SU-DHL-6 (cell line): ENCODE measurements around the gene CPAMD8.

Source experiments
- EZH2phosphoT487 ChIP-seq: fragments of 200-600 bp; sonication (generic), shearing (Covaris generic); conservative IDR thresholded peaks from 2 replicates; pipeline ENCODE4 v1.6.1; 2018; ENCODE audit warnings: mild to moderate bottlenecking, antibody characterized with exemption, low read length, moderate library complexity, mixed read lengths
- TF ChIP-seq, protein P1 (sequence below): fragments of 200-600 bp; sonication (generic); IDR thresholded peaks from one replicate; pipeline ENCODE4 v1.5.1; 2017; ENCODE audit warnings: antibody characterized with exemption, mild to moderate bottlenecking, low read length, moderate library complexity; ENCODE audit not compliant: insufficient read depth, poor library complexity, severe bottlenecking

DNA sequence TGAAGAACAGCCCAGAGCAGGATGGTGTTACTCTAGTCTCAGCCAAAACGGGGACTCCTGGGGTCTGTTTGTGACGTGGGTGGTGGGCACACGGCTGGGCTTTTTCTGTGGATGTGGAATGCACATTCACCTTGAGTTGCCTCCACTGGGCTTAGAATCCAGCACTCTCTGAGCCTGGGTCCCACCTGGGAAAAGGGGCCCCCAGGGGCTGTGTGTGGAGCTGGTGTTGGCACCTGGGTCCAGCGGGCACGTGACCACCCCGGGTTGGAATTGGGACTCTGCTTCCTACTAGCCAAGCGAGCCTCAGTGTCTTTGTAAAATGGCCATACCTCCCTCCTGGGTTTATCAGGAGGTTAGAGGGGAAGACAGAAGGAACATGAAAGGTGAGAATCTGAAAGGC is 167.0 kb downstream of the CPAMD8 start:
- TF ChIP-seq, protein P1, sequence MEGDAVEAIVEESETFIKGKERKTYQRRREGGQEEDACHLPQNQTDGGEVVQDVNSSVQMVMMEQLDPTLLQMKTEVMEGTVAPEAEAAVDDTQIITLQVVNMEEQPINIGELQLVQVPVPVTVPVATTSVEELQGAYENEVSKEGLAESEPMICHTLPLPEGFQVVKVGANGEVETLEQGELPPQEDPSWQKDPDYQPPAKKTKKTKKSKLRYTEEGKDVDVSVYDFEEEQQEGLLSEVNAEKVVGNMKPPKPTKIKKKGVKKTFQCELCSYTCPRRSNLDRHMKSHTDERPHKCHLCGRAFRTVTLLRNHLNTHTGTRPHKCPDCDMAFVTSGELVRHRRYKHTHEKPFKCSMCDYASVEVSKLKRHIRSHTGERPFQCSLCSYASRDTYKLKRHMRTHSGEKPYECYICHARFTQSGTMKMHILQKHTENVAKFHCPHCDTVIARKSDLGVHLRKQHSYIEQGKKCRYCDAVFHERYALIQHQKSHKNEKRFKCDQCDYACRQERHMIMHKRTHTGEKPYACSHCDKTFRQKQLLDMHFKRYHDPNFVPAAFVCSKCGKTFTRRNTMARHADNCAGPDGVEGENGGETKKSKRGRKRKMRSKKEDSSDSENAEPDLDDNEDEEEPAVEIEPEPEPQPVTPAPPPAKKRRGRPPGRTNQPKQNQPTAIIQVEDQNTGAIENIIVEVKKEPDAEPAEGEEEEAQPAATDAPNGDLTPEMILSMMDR: no peak
- no peak for TF ChIP-seq EZH2phosphoT487
